Measurements from ENCODE around the gene LGI4.
"Not testable (repeated sequence)": the region's sequence is repeated elsewhere in the genome, so short reads cannot be mapped to it uniquely, and the experiment has no call there.

The LGI4 gene

GRCh38 chr19:35130761-35131720, 3.8 kb downstream of the LGI4 start:
- Histone ChIP-seq H3K4me3 (ENCODE audit: low read length, poor library complexity, severe bottlenecking) (no peak overlapping the region), H3K27me3 (ENCODE audit: insufficient read depth, low read length, poor library complexity, severe bottlenecking) (no peaks in the 10 kb centered on the region)

GRCh38 chr19:35129724-35130274, 5.1 kb downstream of the LGI4 start:
- not testable (repeated sequence) for H3K27me3 ChIP-seq (ENCODE audit: insufficient read depth, low read length, poor library complexity, severe bottlenecking); H3K36me3 ChIP-seq (ENCODE audit: insufficient read depth, low read length); H3K4me2 ChIP-seq (ENCODE audit: low read depth, low read length, poor library complexity, severe bottlenecking); H4K20me1 ChIP-seq (ENCODE audit: insufficient read depth, low read length, poor library complexity, severe bottlenecking); H3K9me2 ChIP-seq (replicated peaks; ENCODE audit: low read depth, low read length); H3K4me1 ChIP-seq (ENCODE audit: insufficient read depth, low read length, poor library complexity, severe bottlenecking); H3K9ac ChIP-seq (ENCODE audit: low read depth, low read length, poor library complexity, severe bottlenecking); H3K9me3 ChIP-seq (ENCODE audit: insufficient read depth, low read depth, low read length); H2AFZ ChIP-seq (ENCODE audit: low read length); H3K79me2 ChIP-seq (ENCODE audit: insufficient read depth, low read length); H3F3A ChIP-seq (ENCODE audit: low read depth); H3K4me3 ChIP-seq (ENCODE audit: low read length, poor library complexity, severe bottlenecking)

More at GRCh38 chr19:35130761-35131720, 3.8 kb downstream of the LGI4 start:
- Histone ChIP-seq H3K9me2 (replicated peaks; ENCODE audit: low read depth, low read length) (no peaks in the 10 kb centered on the region), H4K20me1 (ENCODE audit: insufficient read depth, low read length, poor library complexity, severe bottlenecking) (no peaks in the 10 kb centered on the region), H3K9me3 (ENCODE audit: insufficient read depth, low read depth, low read length) (no peaks in the 10 kb centered on the region), H2AFZ (ENCODE audit: low read length) (no peak overlapping the region), H3K4me1 (ENCODE audit: insufficient read depth, low read length, poor library complexity, severe bottlenecking) (no peaks in the 10 kb centered on the region), H3K4me2 (ENCODE audit: low read depth, low read length, poor library complexity, severe bottlenecking) (no peak overlapping the region), H3F3A (ENCODE audit: low read depth) (no peaks in the 10 kb centered on the region), H3K36me3 (ENCODE audit: insufficient read depth, low read length) (no peaks in the 10 kb centered on the region), H3K79me2 (ENCODE audit: insufficient read depth, low read length) (no peaks in the 10 kb centered on the region), H3K9ac (ENCODE audit: low read depth, low read length, poor library complexity, severe bottlenecking) (no peak overlapping the region)
- TF ChIP-seq EZH2phosphoT487 (IDR thresholded peaks at IDR 0.05; ENCODE audit: borderline replicate concordance), result no peak
- TF ChIP-seq CTCF (conservative IDR thresholded peaks at IDR 0.05; ENCODE audit: low read length), result no peak

- Histone ChIP-seq H3K9me3 (ENCODE audit: insufficient read depth, low read depth, low read length) (no peaks in the 10 kb centered on the region), H4K20me1 (ENCODE audit: insufficient read depth, low read length, poor library complexity, severe bottlenecking) (no peaks in the 10 kb centered on the region), H3K9me2 (replicated peaks; ENCODE audit: low read depth, low read length) (no peaks in the 10 kb centered on the region), H3K9ac (ENCODE audit: low read depth, low read length, poor library complexity, severe bottlenecking) (no peak overlapping the region), H3K79me2 (ENCODE audit: insufficient read depth, low read length) (no peaks in the 10 kb centered on the region), H3K36me3 (ENCODE audit: insufficient read depth, low read length) (no peaks in the 10 kb centered on the region), H3K4me2 (ENCODE audit: low read depth, low read length, poor library complexity, severe bottlenecking) (no peak overlapping the region), H3K4me1 (ENCODE audit: insufficient read depth, low read length, poor library complexity, severe bottlenecking) (no peaks in the 10 kb centered on the region), H3F3A (ENCODE audit: low read depth) (no peaks in the 10 kb centered on the region), H3K27me3 (ENCODE audit: insufficient read depth, low read length, poor library complexity, severe bottlenecking) (no peaks in the 10 kb centered on the region), H2AFZ (ENCODE audit: low read length) (no peak overlapping the region), H3K4me3 (ENCODE audit: low read length, poor library complexity, severe bottlenecking) (no peak overlapping the region)
- no peak for TF ChIP-seq CTCF (conservative IDR thresholded peaks at IDR 0.05; ENCODE audit: low read length)
- no peak for TF ChIP-seq EZH2phosphoT487 (IDR thresholded peaks at IDR 0.05; ENCODE audit: borderline replicate concordance)
These were observed 6.3 kb downstream of the LGI4 start for GRCh38 chr19:35128398-35129057.
